ENCODE results near the gene EPB41L1.

GRCh38 chr20:36147690-36148089 lies 6.8 kb upstream of the EPB41L1 start:
- TF ChIP-seq PKNOX1 (IDR thresholded peaks at IDR 0.05) (no peak), HDGF (IDR thresholded peaks at IDR 0.05; ENCODE audit: borderline replicate concordance) (no peak), ELF4 (IDR thresholded peaks at IDR 0.05) (no peak), SP1 (IDR thresholded peaks at IDR 0.05) (no peak), BHLHE40 (IDR thresholded peaks at IDR 0.05; ENCODE audit: borderline replicate concordance) (no peak), SUZ12 (IDR thresholded peaks at IDR 0.05) (no peak), L3MBTL2 (conservative IDR thresholded peaks at IDR 0.05) (no peak), ZNF384 (IDR thresholded peaks at IDR 0.05) (no peak), NFRKB (IDR thresholded peaks at IDR 0.05) (no peak), TARDBP (IDR thresholded peaks at IDR 0.05) (no peak), FOXM1 (IDR thresholded peaks at IDR 0.05; ENCODE audit: borderline replicate concordance) (no peak), FOXK2 (IDR thresholded peaks at IDR 0.05) (no peak), FOXA1 (IDR thresholded peaks at IDR 0.05) (no peak), CTBP1 (IDR thresholded peaks at IDR 0.05; ENCODE audit: borderline replicate concordance) (no peak)
